Sigmoid colon (tissue), 7 donors: ENCODE data around the gene CEP128. TPM values are rescaled to one million over a fixed set of nuclear protein-coding genes. Genes with fewer than 3 reads are reported as not detected.

ENCODE experiments used
- DNase-seq: peaks from one replicate; pipeline ENCODE4 v3.0.0-alpha.2; 2019
- H3K27ac ChIP-seq, 4 donors: fragments of 200-600 bp; sonication (generic); one replicate each; pipeline ENCODE4 v1.5.1; 2016 to 2019; ENCODE audit warnings: mild to moderate bottlenecking in 1 of 4
- H3K27me3 ChIP-seq, 3 donors: fragments of 200-600 bp; sonication (generic); one replicate each; pipeline ENCODE4 v1.5.1; 2019; ENCODE audit warnings: mild to moderate bottlenecking in 1 of 3
- H3K36me3 ChIP-seq, 4 donors: fragments of 200-600 bp; sonication (generic); one replicate each; pipeline ENCODE4 v1.5.1; 2016 to 2019
- H3K4me1 ChIP-seq, 4 donors: fragments of 200-600 bp; sonication (generic); one replicate each; pipeline ENCODE4 v1.5.1; 2017 to 2019
- H3K4me3 ChIP-seq, 4 donors: fragments of 200-600 bp; sonication (generic); one replicate each; pipeline ENCODE4 v1.5.1; 2017 to 2019; ENCODE audit warnings: mild to moderate bottlenecking in 2 of 4, moderate library complexity in 1 of 4
- H3K9me3 ChIP-seq, 4 donors: fragments of 200-600 bp in 3 of 4; sonication (generic) in 3 of 4; one replicate each; pipeline versions ENCODE4 v1.5.1 to v1.6.1; 2013 to 2019
- EP300 ChIP-seq, 4 donors: sonication (generic); formaldehyde crosslinking; IDR thresholded peaks; one replicate each; pipeline ENCODE4 v1.6.1; 2017; ENCODE audit warnings: antibody characterized with exemption in 4 of 4
- POLR2A ChIP-seq, 2 donors: fragments of 450-650 bp; IDR thresholded peaks; one replicate each; pipeline ENCODE4 v1.6.1; 2016; ENCODE audit warnings: antibody characterized with exemption in 2 of 2, mild to moderate bottlenecking in 2 of 2, moderate library complexity in 2 of 2
- POLR2AphosphoS5 ChIP-seq, 4 donors: sonication (generic); formaldehyde crosslinking; IDR thresholded peaks; one replicate each; pipeline ENCODE4 v1.6.1; 2017; ENCODE audit warnings: antibody characterized with exemption in 4 of 4
- WGBS, 2 donors: extraction: QIAGEN DNeasy Blood & Tissue Kit; methylation state at CpG; one replicate each; pipeline ENCODE4 v1.1.7; 2013; 5-methylcytosine and 5-hydroxymethylcytosine counted together
- intact Hi-C: fragments of 100-400 bp; cut with DNase I; formaldehyde crosslinking; loops from one replicate; pipeline ENCODE4 v1.15.1; 2023
- polyA plus RNA-seq, 3 donors: library from polyadenylated mRNA; stranded (reverse); fragments of 200-250 nt; gene quantifications; one replicate each; pipeline ENCODE4 v1.2.3, GENCODE V29; 2013
- total RNA-seq, 4 donors: library from RNA; depleted of rRNA; stranded (reverse); fragments of >200 nt; gene quantifications; one replicate each; pipeline ENCODE4 v1.1.0, GENCODE V29; 2016
- TF ChIP-seq, protein P1 (sequence below), 4 experiments: fragments of 450-650 bp in 3 of 4; fragments of 200-600 bp in 1 of 4; IDR thresholded peaks; one replicate each; pipeline ENCODE4 v1.5.1; 2016 to 2019; ENCODE audit warnings: antibody characterized with exemption in 4 of 4, mild to moderate bottlenecking in 3 of 4, moderate library complexity in 2 of 4
- donor health status: healthy with polysubstance abuse.
- donor health status: Bipolar disorder and iron deficiency.
- donor health status: healthy.

CEP128 gene
- total and polyA plus RNA-seq, 7 donors = 0.60 to 16.6 (median 8.3) TPM

DNA sequence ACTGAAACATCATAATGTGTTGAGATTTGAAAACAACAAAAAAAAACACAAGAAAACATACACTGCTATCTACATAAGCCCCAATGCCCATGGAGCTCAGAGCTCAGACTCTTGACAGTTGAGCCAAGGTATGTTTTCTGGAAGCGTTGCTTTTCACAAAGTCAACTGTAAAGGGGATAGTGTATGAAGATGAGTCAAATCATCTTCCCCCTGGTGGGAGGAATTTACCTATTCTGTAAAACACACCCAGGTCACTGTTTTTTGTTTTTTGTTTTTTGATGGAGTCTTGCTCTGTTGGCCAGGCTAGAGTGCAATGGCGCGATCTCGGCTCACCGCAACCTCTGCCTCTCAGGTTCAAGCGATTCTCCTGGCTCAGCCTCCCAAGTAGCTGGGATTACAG, 368.9 kb downstream of the CEP128 start:
- no peak overlapping the region for H3K27ac ChIP-seq
- TF ChIP-seq, protein P1, sequence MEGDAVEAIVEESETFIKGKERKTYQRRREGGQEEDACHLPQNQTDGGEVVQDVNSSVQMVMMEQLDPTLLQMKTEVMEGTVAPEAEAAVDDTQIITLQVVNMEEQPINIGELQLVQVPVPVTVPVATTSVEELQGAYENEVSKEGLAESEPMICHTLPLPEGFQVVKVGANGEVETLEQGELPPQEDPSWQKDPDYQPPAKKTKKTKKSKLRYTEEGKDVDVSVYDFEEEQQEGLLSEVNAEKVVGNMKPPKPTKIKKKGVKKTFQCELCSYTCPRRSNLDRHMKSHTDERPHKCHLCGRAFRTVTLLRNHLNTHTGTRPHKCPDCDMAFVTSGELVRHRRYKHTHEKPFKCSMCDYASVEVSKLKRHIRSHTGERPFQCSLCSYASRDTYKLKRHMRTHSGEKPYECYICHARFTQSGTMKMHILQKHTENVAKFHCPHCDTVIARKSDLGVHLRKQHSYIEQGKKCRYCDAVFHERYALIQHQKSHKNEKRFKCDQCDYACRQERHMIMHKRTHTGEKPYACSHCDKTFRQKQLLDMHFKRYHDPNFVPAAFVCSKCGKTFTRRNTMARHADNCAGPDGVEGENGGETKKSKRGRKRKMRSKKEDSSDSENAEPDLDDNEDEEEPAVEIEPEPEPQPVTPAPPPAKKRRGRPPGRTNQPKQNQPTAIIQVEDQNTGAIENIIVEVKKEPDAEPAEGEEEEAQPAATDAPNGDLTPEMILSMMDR (IDR thresholded peaks at IDR 0.05) = no peak
- TF ChIP-seq POLR2A (IDR thresholded peaks at IDR 0.05) = no peak
- TF ChIP-seq EP300 (IDR thresholded peaks at IDR 0.05) = no peak
- no peak for TF ChIP-seq POLR2AphosphoS5 (IDR thresholded peaks at IDR 0.05)
- no peak for DNase-seq
- no peaks in the 10 kb centered on the region for H3K36me3 ChIP-seq
- intact Hi-C loops = no loop called here
- H3K4me3 ChIP-seq = no peak overlapping the region
- H3K27me3 ChIP-seq = no peaks in the 10 kb centered on the region
- H3K9me3 ChIP-seq = no peaks in the 10 kb centered on the region
- WGBS, 2 donors = 99% methylated on average over 6 of the region's 6 CpGs
- H3K4me1 ChIP-seq = no peaks in the 10 kb centered on the region

DNA sequence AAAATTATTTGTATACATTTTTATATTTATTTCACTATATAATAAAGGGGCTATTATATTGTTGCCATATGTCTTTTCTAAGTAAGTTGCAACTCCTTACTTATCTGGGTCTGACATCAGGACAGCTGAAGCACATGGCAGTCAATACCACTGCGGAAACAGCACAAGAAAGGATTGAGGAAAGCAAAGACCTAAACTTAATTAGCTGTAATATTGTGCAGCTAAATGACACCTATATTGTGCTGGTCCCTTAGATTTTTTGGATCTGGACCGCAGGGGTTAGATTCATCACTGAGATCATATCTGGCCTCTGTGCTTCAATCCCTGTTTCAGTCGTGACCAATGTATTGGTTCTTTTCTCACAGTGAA, 370.6 kb downstream of the CEP128 start:
- Histone ChIP-seq H3K9me3 (no peaks in the 10 kb centered on the region), H3K4me1 (no peaks in the 10 kb centered on the region), H3K27me3 (no peaks in the 10 kb centered on the region), H3K27ac (no peak overlapping the region), H3K4me3 (no peak overlapping the region), H3K36me3 (no peaks in the 10 kb centered on the region)
- TF ChIP-seq, protein P1 (IDR thresholded peaks at IDR 0.05) = no peak
- TF ChIP-seq EP300 (IDR thresholded peaks at IDR 0.05) = no peak
- whole genome bisulfite sequencing, 2 donors = 91% methylated on average over 3 of the region's 3 CpGs
- DNase-seq = no peak
- intact Hi-C loops = no loop called here

DNA sequence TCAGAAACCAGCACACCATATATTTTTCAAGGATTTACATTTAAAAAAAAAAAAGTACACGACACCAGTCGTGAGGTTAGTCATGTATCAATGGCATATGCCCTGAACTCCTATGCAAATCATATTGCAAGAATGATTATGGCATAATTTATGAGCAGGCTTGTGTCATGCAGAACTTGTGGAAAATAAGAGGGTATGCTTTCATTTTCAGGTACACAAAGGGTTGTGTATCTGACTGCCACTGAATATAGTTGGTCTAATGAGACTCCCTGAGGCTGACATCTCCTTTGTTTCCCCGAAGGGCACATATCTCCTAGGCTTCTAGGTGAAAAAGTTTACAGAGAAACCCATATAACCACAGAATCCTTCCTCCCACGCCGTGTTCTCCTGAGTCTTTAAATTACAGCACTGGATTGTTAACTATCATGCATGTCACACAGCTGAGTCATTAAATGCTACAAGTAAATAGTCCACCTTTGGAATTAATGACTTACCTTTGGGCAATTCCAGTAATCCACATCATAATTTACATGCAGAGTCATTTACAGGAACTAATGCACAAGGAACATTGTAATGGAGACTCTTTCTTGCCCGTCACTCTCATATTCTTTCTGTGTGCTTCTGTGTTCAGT, 373.5 kb downstream of the CEP128 start:
- Histone ChIP-seq H3K9me3 (no peaks in the 10 kb centered on the region), H3K4me1 (no peaks in the 10 kb centered on the region), H3K27me3 (no peaks in the 10 kb centered on the region), H3K4me3 (no peak overlapping the region), H3K27ac (no peak overlapping the region), H3K36me3 (no peaks in the 10 kb centered on the region)
- 69 to 74% methylated on average over 6 of the region's 6 CpGs for WGBS, 2 donors
- intact Hi-C loops = no loop called here
- no peak for TF ChIP-seq POLR2A (IDR thresholded peaks at IDR 0.05)
- no peak for TF ChIP-seq EP300 (IDR thresholded peaks at IDR 0.05)
- TF ChIP-seq POLR2AphosphoS5 (IDR thresholded peaks at IDR 0.05) = no peak
- TF ChIP-seq, protein P1 (IDR thresholded peaks at IDR 0.05) = no peak
- no peak for DNase-seq

DNA sequence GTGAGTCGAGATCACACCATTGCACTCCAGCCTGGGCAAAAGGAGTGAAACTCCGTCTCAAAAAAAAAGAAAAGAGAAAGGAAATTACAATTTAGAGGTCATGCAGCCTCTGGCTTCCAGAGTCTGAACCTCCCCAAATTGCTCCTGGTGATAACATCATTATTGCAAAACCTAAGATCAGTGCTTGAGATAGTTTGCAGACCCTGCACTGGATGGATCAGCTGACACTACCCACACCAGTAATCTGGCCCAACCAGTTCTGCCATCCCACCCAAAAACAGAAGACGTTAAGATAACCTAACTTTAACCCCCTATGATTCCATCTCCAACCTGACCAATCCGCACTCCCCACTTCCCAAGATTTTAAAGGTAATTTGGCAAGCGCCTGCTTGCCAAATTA, 376.5 kb downstream of the CEP128 start:
- no peak for DNase-seq
- WGBS, 2 donors = 76 to 82% methylated on average over 5 of the region's 5 CpGs
- TF ChIP-seq, protein P1 (IDR thresholded peaks at IDR 0.05) = no peak
- TF ChIP-seq EP300 (IDR thresholded peaks at IDR 0.05) (no peak), POLR2A (IDR thresholded peaks at IDR 0.05) (no peak), POLR2AphosphoS5 (IDR thresholded peaks at IDR 0.05) (no peak)
- H3K4me1 ChIP-seq = no peaks in the 10 kb centered on the region
- no peaks in the 10 kb centered on the region for H3K9me3 ChIP-seq
- intact Hi-C loops = no loop called here
- H3K27me3 ChIP-seq = no peaks in the 10 kb centered on the region
- no peaks in the 10 kb centered on the region for H3K36me3 ChIP-seq
- no peak overlapping the region for H3K27ac ChIP-seq
- H3K4me3 ChIP-seq = no peak overlapping the region

DNA sequence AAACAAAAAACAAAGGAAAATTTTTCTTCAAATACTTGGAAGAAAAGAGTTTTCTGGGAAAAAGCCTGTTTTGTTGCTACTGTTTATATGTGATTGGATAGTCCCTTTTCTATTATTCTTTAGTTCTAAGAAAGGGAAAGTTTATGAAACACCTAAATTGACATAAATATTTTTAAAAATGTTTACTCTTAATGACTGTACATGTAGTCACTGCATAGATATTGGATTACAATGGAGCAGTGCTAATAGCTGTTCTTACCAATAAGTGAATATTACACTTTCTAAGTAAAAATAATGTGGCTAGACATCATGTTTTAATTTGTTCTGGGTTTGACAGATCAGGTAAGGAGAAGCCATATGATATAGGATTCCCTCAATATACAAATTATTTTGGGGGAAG, 377.5 kb downstream of the CEP128 start:
- TF ChIP-seq EP300 (IDR thresholded peaks at IDR 0.05) (no peak), POLR2A (IDR thresholded peaks at IDR 0.05) (no peak), POLR2AphosphoS5 (IDR thresholded peaks at IDR 0.05) (no peak)
- TF ChIP-seq, protein P1 (IDR thresholded peaks at IDR 0.05) = no peak
- Histone ChIP-seq H3K4me1 (no peaks in the 10 kb centered on the region), H3K4me3 (no peak overlapping the region), H3K9me3 (no peaks in the 10 kb centered on the region), H3K27ac (no peak overlapping the region), H3K27me3 (no peaks in the 10 kb centered on the region), H3K36me3 (no peaks in the 10 kb centered on the region)
- no peak for DNase-seq
- intact Hi-C loops = no loop called here
